Bronchial epithelial cell (primary cell): Measurements from ENCODE around the gene ZFP2. TPM values are rescaled to one million over a fixed set of nuclear protein-coding genes. Genes with fewer than 3 reads are reported as not detected.
"Not testable (repeated sequence)": the region's sequence is repeated elsewhere in the genome, so short reads cannot be mapped to it uniquely, and the experiment has no call there.

Source experiments
- DNase-seq: peaks from one replicate; pipeline ENCODE4 v3.0.0-alpha.2; 2010; ENCODE audit warnings: low read depth
- FAIRE-seq: peaks from 2 replicates; lab custom pipeline; 2011; peaks lifted over from hg19 to GRCh38; lab: Jason Lieb, UNC
- H3K27me3 ChIP-seq: 2 replicates; pipeline ENCODE4 v1.5.1; 2011; ENCODE audit warnings: low read length; ENCODE audit not compliant: control insufficient read depth, insufficient read depth
- H3K36me3 ChIP-seq: 2 replicates; pipeline ENCODE4 v1.5.1; 2011; ENCODE audit warnings: low read length; ENCODE audit not compliant: control insufficient read depth, insufficient read depth
- H3K4me3 ChIP-seq: 2 replicates; pipeline ENCODE4 v1.5.1; 2011; ENCODE audit warnings: mild to moderate bottlenecking, low read depth, low read length, control low read depth
- total RNA-seq: library from RNA; depleted of rRNA; stranded (reverse); fragments of >200 nt; gene quantifications from 2 replicates; pipeline ENCODE4 v1.2.1, GENCODE V29; 2014
- TF ChIP-seq, protein P1 (sequence below): IDR thresholded peaks from 2 replicates; pipeline ENCODE4 v1.5.1; 2011; ENCODE audit warnings: mild to moderate bottlenecking, moderate library complexity, low read length, control low read depth, inconsistent platforms; ENCODE audit not compliant: insufficient read depth, severe bottlenecking

ZFP2 gene
- total RNA-seq, 1 donor from 2014 or later, result 0.53 TPM

DNA sequence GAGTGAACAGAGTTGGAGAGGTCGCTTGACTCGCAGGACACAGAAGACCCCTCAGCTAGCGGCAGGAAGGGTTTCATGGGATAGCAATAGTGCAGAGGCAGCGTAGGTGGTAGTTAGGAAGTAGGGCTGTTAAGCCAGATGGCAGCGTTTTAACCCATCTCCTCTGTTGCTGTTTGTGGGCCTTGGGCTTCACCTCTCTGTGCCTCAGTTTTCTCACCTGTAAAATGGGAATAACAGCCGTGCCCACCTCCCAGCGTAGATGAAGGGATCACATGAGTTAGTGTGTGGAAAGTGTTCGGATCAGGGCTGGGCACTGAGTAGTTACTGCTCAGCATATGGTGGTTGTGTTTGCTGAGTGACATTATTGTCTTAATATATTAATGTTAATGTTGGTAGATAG is 34.1 kb upstream of the ZFP2 start:
- FAIRE-seq (no peak), DNase-seq (no peak)
- Histone ChIP-seq H3K36me3 (peaks cover 7% of the 10 kb centered on the region), H3K4me3 (no peak overlapping the region), H3K27me3 (no peaks in the 10 kb centered on the region)
- TF ChIP-seq, protein P1, sequence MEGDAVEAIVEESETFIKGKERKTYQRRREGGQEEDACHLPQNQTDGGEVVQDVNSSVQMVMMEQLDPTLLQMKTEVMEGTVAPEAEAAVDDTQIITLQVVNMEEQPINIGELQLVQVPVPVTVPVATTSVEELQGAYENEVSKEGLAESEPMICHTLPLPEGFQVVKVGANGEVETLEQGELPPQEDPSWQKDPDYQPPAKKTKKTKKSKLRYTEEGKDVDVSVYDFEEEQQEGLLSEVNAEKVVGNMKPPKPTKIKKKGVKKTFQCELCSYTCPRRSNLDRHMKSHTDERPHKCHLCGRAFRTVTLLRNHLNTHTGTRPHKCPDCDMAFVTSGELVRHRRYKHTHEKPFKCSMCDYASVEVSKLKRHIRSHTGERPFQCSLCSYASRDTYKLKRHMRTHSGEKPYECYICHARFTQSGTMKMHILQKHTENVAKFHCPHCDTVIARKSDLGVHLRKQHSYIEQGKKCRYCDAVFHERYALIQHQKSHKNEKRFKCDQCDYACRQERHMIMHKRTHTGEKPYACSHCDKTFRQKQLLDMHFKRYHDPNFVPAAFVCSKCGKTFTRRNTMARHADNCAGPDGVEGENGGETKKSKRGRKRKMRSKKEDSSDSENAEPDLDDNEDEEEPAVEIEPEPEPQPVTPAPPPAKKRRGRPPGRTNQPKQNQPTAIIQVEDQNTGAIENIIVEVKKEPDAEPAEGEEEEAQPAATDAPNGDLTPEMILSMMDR, result no peak

DNA sequence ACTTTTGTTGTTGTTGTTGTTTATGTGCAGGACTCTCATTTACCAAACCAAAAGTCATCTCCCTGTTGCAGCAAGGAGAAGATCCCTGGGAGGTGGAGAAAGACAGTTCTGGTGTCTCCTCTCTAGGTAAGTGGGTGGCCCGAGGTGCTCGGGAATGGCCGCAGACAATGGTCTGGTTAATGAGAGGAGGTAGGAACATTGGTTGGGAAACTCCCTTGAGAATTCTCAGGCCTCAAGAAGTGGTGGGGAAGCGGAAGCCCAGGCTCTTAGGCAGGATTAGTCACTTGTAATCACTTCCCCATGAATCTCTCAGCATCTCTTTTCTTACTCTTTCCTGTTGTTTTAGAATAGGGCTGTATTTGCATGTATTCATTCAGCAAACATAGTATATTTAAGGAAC is 28.8 kb upstream of the ZFP2 start:
- H3K36me3 ChIP-seq, result peaks cover 20% of the 10 kb centered on the region
- no peak for FAIRE-seq

DNA sequence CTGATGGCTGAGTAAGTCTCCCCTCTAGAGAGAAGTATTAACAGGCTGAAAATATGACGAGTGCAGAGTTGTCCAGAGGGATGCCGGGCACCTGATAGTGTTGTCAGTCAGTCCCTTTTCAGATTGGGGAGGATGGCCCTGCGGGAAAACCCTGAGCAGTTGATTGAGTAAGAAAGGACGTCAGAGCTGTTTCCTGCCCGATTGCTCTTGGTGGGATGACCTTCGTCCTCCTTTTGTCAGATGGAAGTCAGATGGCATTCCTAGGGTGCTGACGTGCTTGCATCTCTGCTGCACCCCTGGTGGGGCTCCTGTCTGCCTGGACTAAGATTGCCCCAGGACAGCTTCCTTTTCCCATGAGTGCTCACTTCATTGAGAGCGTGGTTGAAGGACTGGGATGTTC is 26.1 kb upstream of the ZFP2 start:
- TF ChIP-seq, protein P1, result no peak
- no peak for FAIRE-seq
- peaks cover 19% of the 10 kb centered on the region for H3K36me3 ChIP-seq
- DNase-seq, result no peak
- no peaks in the 10 kb centered on the region for H3K27me3 ChIP-seq
- no peak overlapping the region for H3K4me3 ChIP-seq

More for the DNA sequence above, 28.8 kb upstream of the ZFP2 start:
- TF ChIP-seq, protein P1, result no peak
- Histone ChIP-seq H3K4me3 (no peak overlapping the region), H3K27me3 (no peaks in the 10 kb centered on the region)
- no peak for DNase-seq

DNA sequence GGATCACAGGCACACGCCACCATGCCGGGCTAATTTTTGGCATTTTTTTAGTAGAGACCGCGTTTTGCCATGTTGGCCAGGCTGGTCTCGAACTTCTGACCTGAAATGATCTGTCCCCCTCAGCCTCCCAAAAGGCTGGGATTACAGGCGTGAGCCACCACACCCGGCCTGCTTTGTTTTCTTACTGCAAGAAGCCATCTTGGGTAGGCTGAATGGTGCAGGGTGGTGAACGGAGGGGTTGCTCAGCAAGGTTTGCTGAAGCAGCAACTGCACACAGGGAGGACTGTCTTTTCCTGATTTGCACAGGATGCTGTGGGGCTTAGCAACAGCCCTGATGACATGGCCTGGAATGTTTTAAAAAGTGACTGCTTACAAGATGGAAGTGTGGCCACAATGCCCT is 25.3 kb upstream of the ZFP2 start:
- DNase-seq (no peak), FAIRE-seq (no peak)
- Histone ChIP-seq H3K36me3 (peaks cover 21% of the 10 kb centered on the region), H3K27me3 (no peaks in the 10 kb centered on the region), H3K4me3 (no peak overlapping the region)
- TF ChIP-seq, protein P1, result no peak

DNA sequence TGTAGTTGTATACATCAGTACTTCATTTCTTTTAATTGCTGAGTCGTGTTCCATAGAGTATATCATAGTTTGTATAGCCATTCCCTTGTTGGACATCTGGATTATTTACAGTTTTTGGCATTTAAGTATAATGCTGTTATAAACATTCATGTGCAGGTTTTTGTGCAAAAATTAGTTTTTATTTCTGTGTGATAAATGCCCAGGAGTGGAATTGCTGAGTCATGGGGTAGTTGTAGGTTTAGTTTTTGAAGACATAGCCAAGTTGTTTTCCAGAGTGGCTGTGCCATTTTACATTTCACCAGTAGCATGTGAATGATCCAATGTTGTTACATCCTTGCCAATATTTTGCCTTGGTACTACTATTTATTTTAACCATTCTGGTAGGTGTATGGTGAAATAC is 23.4 kb upstream of the ZFP2 start:
- H3K36me3 ChIP-seq, result peaks cover 22% of the 10 kb centered on the region
- H3K4me3 ChIP-seq, result no peak overlapping the region
- TF ChIP-seq, protein P1, result no peak
- DNase-seq (no peak), FAIRE-seq (no peak)
- H3K27me3 ChIP-seq, result no peaks in the 10 kb centered on the region

DNA sequence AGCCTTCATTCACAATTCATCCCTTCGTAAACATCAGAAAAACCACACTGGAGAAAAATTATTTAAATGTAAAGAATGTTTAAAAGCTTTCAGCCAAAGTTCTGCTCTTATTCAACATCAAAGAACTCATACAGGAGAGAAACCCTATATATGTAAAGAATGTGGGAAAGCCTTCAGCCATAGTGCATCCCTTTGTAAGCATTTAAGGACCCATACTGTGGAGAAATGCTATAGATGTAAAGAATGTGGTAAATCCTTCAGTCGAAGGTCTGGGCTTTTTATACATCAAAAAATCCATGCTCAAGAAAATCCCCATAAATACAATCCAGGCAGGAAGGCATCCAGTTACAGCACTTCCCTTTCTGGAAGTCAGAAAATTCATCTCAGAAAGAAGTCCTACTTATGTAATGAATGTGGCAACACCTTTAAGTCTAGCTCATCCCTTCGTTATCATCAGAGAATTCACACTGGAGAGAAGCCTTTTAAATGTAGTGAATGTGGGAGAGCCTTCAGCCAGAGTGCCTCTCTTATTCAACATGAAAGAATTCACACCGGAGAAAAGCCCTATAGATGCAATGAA is 12.5 kb upstream of the ZFP2 start:
- DNase-seq, H3K27me3 ChIP-seq, H3K4me3 ChIP-seq, H3K36me3 ChIP-seq: not testable (repeated sequence)
- FAIRE-seq, result peak; percentile 86
